Body of pancreas (tissue), 4 donors: ENCODE measurements around the gene SH3GL1. TPM values are rescaled to one million over a fixed set of nuclear protein-coding genes. Genes with fewer than 3 reads are reported as not detected.
A peak's percentile ranks its signal among the peaks of the same experiment; 100 is the strongest.

Experiments used
- ATAC-seq: fragments of 150-250 bp; one replicate; pipeline ENCODE4 v1.9.1; 2016
- DNase-seq, 4 donors: peaks; one replicate each; pipeline ENCODE4 v3.0.0-alpha.2; 2019
- H3K27ac ChIP-seq, 4 donors: fragments of 200-600 bp; sonication (generic); 1 replicate in 3 of 4; 2 replicates in 1 of 4; pipeline versions ENCODE4 v1.5.1 to v1.6.1; 2016 to 2019; ENCODE audit warnings: mild to moderate bottlenecking in 1 of 4, mixed read lengths in 1 of 4, moderate library complexity in 1 of 4
- H3K27me3 ChIP-seq, 2 donors: fragments of 200-600 bp; sonication (generic); one replicate each; pipeline ENCODE4 v1.6.0; 2016; ENCODE audit warnings: mild to moderate bottlenecking in 1 of 2
- H3K36me3 ChIP-seq, 2 donors: fragments of 200-600 bp; sonication (generic); replicated peaks in 1 of 2; 2 replicates each; pipeline ENCODE4 v1.5.1; 2016; ENCODE audit warnings: low read depth in 2 of 2; ENCODE audit not compliant: insufficient read depth in 1 of 2
- H3K4me1 ChIP-seq: fragments of 200-600 bp; sonication (generic); one replicate; pipeline ENCODE4 v1.6.0; 2016
- H3K4me3 ChIP-seq, 2 donors: fragments of 200-600 bp; sonication (generic); 1 replicate in 1 of 2; 2 replicates in 1 of 2; pipeline ENCODE4 v1.5.1; 2016 to 2019
- H3K9me3 ChIP-seq, 3 donors: fragments of 200-600 bp; sonication (generic); 1 replicate in 2 of 3; 2 replicates in 1 of 3; pipeline ENCODE4 v1.5.1; 2016
- CTCF ChIP-seq, 7 experiments: fragments of 450-650 bp in 4 of 7; fragments of 200-600 bp in 3 of 7; sonication (generic) in 3 of 7; IDR thresholded peaks; one replicate each; pipeline ENCODE4 v1.5.1; 2016 to 2019; ENCODE audit warnings: antibody characterized with exemption in 7 of 7
- POLR2A ChIP-seq, 3 donors: fragments of 450-650 bp; IDR thresholded peaks; one replicate each; pipeline ENCODE4 v1.6.1; 2016; ENCODE audit warnings: antibody characterized with exemption in 3 of 3, mild to moderate bottlenecking in 2 of 3
- WGBS, 2 donors: methylation state at CpG; one replicate each; pipeline ENCODE4 v1.1.5; 2017; 5-methylcytosine and 5-hydroxymethylcytosine counted together
- intact Hi-C: fragments of 100-400 bp; cut with DNase I; formaldehyde crosslinking; loops from one replicate; pipeline ENCODE4 v1.15.1; 2023
- total RNA-seq, 2 donors: library from RNA; depleted of rRNA; stranded (reverse); fragments of >200 nt; gene quantifications; one replicate each; pipeline ENCODE4 v1.1.0, GENCODE V29; 2016

Gene SH3GL1
- total RNA-seq, 2 donors from 2014 or later = 20.4 to 22.6 TPM

GRCh38 chr19:4391306-4391693 lies 9.0 kb downstream of the SH3GL1 start:
- Histone ChIP-seq H3K9me3 (no peaks in the 10 kb centered on the region), H3K4me1 (peaks cover 59% of the 10 kb centered on the region), H3K27me3 (no peaks in the 10 kb centered on the region), H3K36me3 (peaks cover 0 to 4% of the 10 kb centered on the region in 2 donors), H3K4me3 (no peak overlapping the region), H3K27ac (peak overlapping the region in 3 of 4 donors; percentile 13 to 61 (median 58))
- ATAC-seq (no peak), DNase-seq (no peak)
- TF ChIP-seq CTCF (IDR thresholded peaks at IDR 0.05) (no peak), POLR2A (IDR thresholded peaks at IDR 0.05) (no peak)
- intact Hi-C loops = no loop called here
- 49 to 59% methylated on average over 5 to 9 of the region's 9 CpGs for WGBS, 2 donors

GRCh38 chr19:4390567-4391305 lies 9.6 kb downstream of the SH3GL1 start:
- H3K27me3 ChIP-seq = no peaks in the 10 kb centered on the region
- WGBS, 2 donors = 21 to 50% methylated on average over 3 to 20 of the region's 21 CpGs
- no peak overlapping the region for H3K4me3 ChIP-seq
- H3K4me1 ChIP-seq = peaks cover 59% of the 10 kb centered on the region
- peaks cover 0 to 4% of the 10 kb centered on the region in 2 donors for H3K36me3 ChIP-seq
- ATAC-seq (peak; percentile 16), DNase-seq (peak in 2 of 4 donors; percentile 29 to 53)
- peak overlapping the region in 3 of 4 donors; percentile 13 to 61 (median 58) for H3K27ac ChIP-seq
- intact Hi-C loops = no loop called here
- TF ChIP-seq POLR2A (IDR thresholded peaks at IDR 0.05) (no peak), CTCF (IDR thresholded peaks at IDR 0.05) (no peak)
- no peaks in the 10 kb centered on the region for H3K9me3 ChIP-seq

DNA sequence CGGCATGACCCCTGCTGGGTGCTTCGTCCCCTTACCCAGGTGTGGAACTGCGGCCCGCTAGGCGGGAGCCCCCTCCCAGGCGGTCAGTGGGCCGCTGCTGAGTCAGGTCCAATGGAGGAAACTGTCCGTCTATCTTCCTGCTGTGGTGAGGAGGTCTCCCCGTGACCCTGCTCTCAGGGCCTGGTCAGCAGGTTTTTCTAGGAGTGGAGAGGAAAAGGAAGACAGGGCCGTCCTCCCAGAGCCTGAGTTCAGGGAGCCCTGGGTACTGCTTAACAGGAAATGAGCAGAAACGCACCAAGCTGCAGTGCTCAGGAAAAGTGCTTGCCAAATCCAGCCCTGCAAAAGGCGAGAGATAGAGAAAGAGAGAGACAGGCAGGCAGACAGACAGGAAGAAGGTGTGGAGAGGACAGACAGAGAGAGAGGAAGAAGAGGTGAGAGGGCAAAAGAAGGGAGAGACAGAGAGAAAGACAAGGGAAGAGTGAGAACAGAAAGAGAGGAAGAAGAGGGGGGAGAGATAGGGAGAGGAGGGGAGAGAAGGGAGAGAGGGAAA lies 10.3 kb downstream of the SH3GL1 start:
- Histone ChIP-seq H3K4me1 (peaks cover 59% of the 10 kb centered on the region), H3K27me3 (no peaks in the 10 kb centered on the region), H3K4me3 (no peak overlapping the region), H3K27ac (peak overlapping the region; percentile 23 to 61 (median 50)), H3K36me3 (no peaks in the 10 kb centered on the region), H3K9me3 (no peaks in the 10 kb centered on the region)
- WGBS, 2 donors = 56 to 74% methylated on average over 9 to 12 of the region's 12 CpGs
- DNase-seq = peak in 2 of 4 donors; percentile 25 to 59
- TF ChIP-seq POLR2A (IDR thresholded peaks at IDR 0.05) = no peak
- intact Hi-C loops = no loop called here
- ATAC-seq = no peak

- no peaks in the 10 kb centered on the region for H3K36me3 ChIP-seq
- H3K4me1 ChIP-seq = peaks cover 58% of the 10 kb centered on the region
Observed at GRCh38 chr19:4389511-4390016, 10.8 kb downstream of the SH3GL1 start.

More at GRCh38 chr19:4389511-4390016, 10.8 kb downstream of the SH3GL1 start:
- 74 to 77% methylated on average over 11 to 17 of the region's 17 CpGs for WGBS, 2 donors
- TF ChIP-seq POLR2A (IDR thresholded peaks at IDR 0.05) (no peak), CTCF (IDR thresholded peaks at IDR 0.05) (no peak)
- intact Hi-C loops = no loop called here
- no peaks in the 10 kb centered on the region for H3K27me3 ChIP-seq
- peak overlapping the region; percentile 23 to 61 (median 50) for H3K27ac ChIP-seq
- DNase-seq (no peak), ATAC-seq (no peak)
- H3K4me3 ChIP-seq = no peak overlapping the region
- H3K9me3 ChIP-seq = no peaks in the 10 kb centered on the region
